Activated B cell treated with CpG ODN at 0.5 μM for 24 hours (primary cell): ENCODE measurements around the gene RB1. TPM values are rescaled to one million over a fixed set of nuclear protein-coding genes. Genes with fewer than 3 reads are reported as not detected.

Experiments used
- ATAC-seq: fragments of 200-7000 bp; cut with Tn5 transposase; one replicate; pipeline ENCODE4 v1.10.0; 2021; ENCODE audit warnings: low read depth, mild to moderate bottlenecking, moderate library complexity
- CTCF ChIA-PET: fragments of 350-600 bp; sonication (Branson Sonifier 250); formaldehyde crosslinking; loops from one replicate; lab custom pipeline; 2021; ENCODE audit warnings: antibody characterized with exemption; lab: Charles Lee
- POLR2A ChIA-PET: fragments of 350-600 bp; sonication (Branson Sonifier 250); formaldehyde crosslinking; loops from one replicate; lab custom pipeline; 2021; ENCODE audit warnings: antibody characterized with exemption; lab: Charles Lee
- DNase-seq: peaks from one replicate; pipeline ENCODE4 v3.0.0; 2022
- H3K27ac Mint-ChIP-seq: one replicate; pipeline ENCODE4 v1.8.0; 2020; ENCODE audit warnings: mixed read lengths
- H3K27me3 Mint-ChIP-seq: one replicate; pipeline ENCODE4 v1.8.0; 2021; ENCODE audit warnings: mixed read lengths
- H3K36me3 Mint-ChIP-seq: one replicate; pipeline ENCODE4 v1.8.0; 2021; ENCODE audit warnings: low read depth, mixed read lengths
- H3K4me1 Mint-ChIP-seq: one replicate; pipeline ENCODE4 v1.8.0; 2021; ENCODE audit warnings: mixed read lengths
- H3K4me3 Mint-ChIP-seq: one replicate; pipeline ENCODE4 v1.8.0; 2020; ENCODE audit warnings: mild to moderate bottlenecking, mixed read lengths
- H3K9me3 Mint-ChIP-seq: one replicate; pipeline ENCODE4 v1.8.0; 2020; ENCODE audit warnings: mixed read lengths
- CTCF ChIP-seq: fragments of 200-600 bp; IDR thresholded peaks from one replicate; pipeline ENCODE4 v1.8.0; 2022; ENCODE audit warnings: antibody characterized with exemption, mild to moderate bottlenecking
- intact Hi-C: fragments of 100-400 bp; cut with micrococcal nuclease; formaldehyde crosslinking; loops from one replicate; pipeline ENCODE4 v1.15.1; 2024
- total RNA-seq: library from RNA; stranded (reverse); gene quantifications from 2 replicates; pipeline ENCODE4 v1.2.3, GENCODE V29; 2022

Gene RB1
- total RNA-seq, 1 donor from 2014 or later, result 70.5 TPM

GRCh38 chr13:48304143-48304876, 759 bp downstream of the RB1 start:
- intact Hi-C loops, result loop anchor here (1.0 to 10.0 kb wide), 17 partner anchors 15 to 1922 kb away; partner anchors contain the start of genes CAB39L, KPNA3, MED4 and SETDB2
- CTCF ChIA-PET, result interaction anchor here (1.4 to 1.9 kb wide), 2 partner anchors 30 to 177 kb away, joined by 5 to 6 read pairs; no protein-coding TSS in a partner anchor

GRCh38 chr13:48311223-48311622, 7.7 kb downstream of the RB1 start:
- CTCF ChIA-PET, result no interaction called here
- H3K9me3 Mint-ChIP-seq, result peaks cover 3% of the 10 kb centered on the region
- peaks cover 67% of the 10 kb centered on the region for H3K36me3 Mint-ChIP-seq
- no peaks in the 10 kb centered on the region for H3K27me3 Mint-ChIP-seq
- no peak for ATAC-seq
- no peak for TF ChIP-seq CTCF
- POLR2A ChIA-PET, result interaction anchor here (0.6 to 2.7 kb wide), 3 partner anchors 8 to 57 kb away, joined by 3 to 15 read pairs (median 6); no protein-coding TSS in a partner anchor
- peaks cover 60% of the 10 kb centered on the region for H3K4me1 Mint-ChIP-seq
- H3K27ac Mint-ChIP-seq, result no peak overlapping the region
- no peak overlapping the region for H3K4me3 Mint-ChIP-seq
- intact Hi-C loops, result no loop called here
- DNase-seq, result no peak

More at GRCh38 chr13:48304143-48304876, 759 bp downstream of the RB1 start:
- POLR2A ChIA-PET, result interaction anchor here (0.6 to 5.5 kb wide), 30 partner anchors 10 to 1489 kb away, joined by 3 to 55 read pairs (median 6); partner anchors contain the start of genes FNDC3A, ITM2B, KPNA3 and MED4
- H3K36me3 Mint-ChIP-seq, result peaks cover 41% of the 10 kb centered on the region
- H3K27ac Mint-ChIP-seq, result peak overlapping the region; percentile 100
- DNase-seq (peak; percentile 59), ATAC-seq (peak; percentile 75)
- H3K4me3 Mint-ChIP-seq, result peak overlapping the region; percentile 99
- H3K4me1 Mint-ChIP-seq, result peaks cover 41% of the 10 kb centered on the region
- TF ChIP-seq CTCF, result no peak
- H3K27me3 Mint-ChIP-seq, result no peaks in the 10 kb centered on the region
- no peaks in the 10 kb centered on the region for H3K9me3 Mint-ChIP-seq

- H3K4me3 Mint-ChIP-seq, result no peak overlapping the region
- H3K4me1 Mint-ChIP-seq, result peaks cover 63% of the 10 kb centered on the region
- no peaks in the 10 kb centered on the region for H3K27me3 Mint-ChIP-seq
- ATAC-seq (no peak), DNase-seq (no peak)
- TF ChIP-seq CTCF, result no peak
- peaks cover 72% of the 10 kb centered on the region for H3K36me3 Mint-ChIP-seq
- ChIA-PET POLR2A (interaction anchor here (5.4 kb wide), 1 partner anchor 10 kb away, joined by 55 read pairs; the partner anchor contains the start of gene RB1), CTCF (interaction anchor here (1.1 kb wide), 1 partner anchor 264 kb away, joined by 4 read pairs; no protein-coding TSS in a partner anchor)
- intact Hi-C loops, result loop anchor here (5.0 kb wide), 2 partner anchors 84 to 189 kb away; partner anchors contain the start of gene ITM2B
- no peak overlapping the region for H3K27ac Mint-ChIP-seq
- H3K9me3 Mint-ChIP-seq, result peaks cover 3% of the 10 kb centered on the region
These were observed 12.6 kb downstream of the RB1 start for GRCh38 chr13:48315969-48316650.

GRCh38 chr13:48316826-48317510, 13.4 kb downstream of the RB1 start:
- no peak overlapping the region for H3K27ac Mint-ChIP-seq
- DNase-seq (no peak), ATAC-seq (no peak)
- H3K4me1 Mint-ChIP-seq, result peaks cover 62% of the 10 kb centered on the region
- peaks cover 74% of the 10 kb centered on the region for H3K36me3 Mint-ChIP-seq
- peaks cover 3% of the 10 kb centered on the region for H3K9me3 Mint-ChIP-seq
- CTCF ChIA-PET, result interaction anchor here (1.6 kb wide), 1 partner anchor 17 kb away, joined by 4 read pairs; no protein-coding TSS in a partner anchor
- intact Hi-C loops, result loop anchor here (5.0 kb wide), 2 partner anchors 85 to 190 kb away; partner anchors contain the start of gene ITM2B
- POLR2A ChIA-PET, result interaction anchor here (1.9 to 5.4 kb wide), 2 partner anchors 11 to 15 kb away, joined by 4 to 55 read pairs; partner anchors contain the start of gene RB1
- no peak for TF ChIP-seq CTCF
- H3K4me3 Mint-ChIP-seq, result no peak overlapping the region
- H3K27me3 Mint-ChIP-seq, result no peaks in the 10 kb centered on the region
